WTC11 (cell line): Measurements from ENCODE around the gene SMARCB1. TPM values are rescaled to one million over a fixed set of nuclear protein-coding genes. Genes with fewer than 3 reads are reported as not detected.

Experiments used
- ATAC-seq: fragments of 200-7000 bp; cut with Tn5 transposase; 2 replicates; pipeline ENCODE4 v1.10.0; 2021; ENCODE audit warnings: mild to moderate bottlenecking, moderate library complexity
- CTCF ChIA-PET: fragments of 300-600 bp; sonication (Branson Sonifier 250); formaldehyde crosslinking; loops from one replicate; lab custom pipeline; 2021; ENCODE audit warnings: antibody characterized with exemption; lab: Charles Lee
- POLR2A ChIA-PET: fragments of 350-600 bp; sonication (Branson Sonifier 250); formaldehyde crosslinking; loops from one replicate; lab custom pipeline; 2021; ENCODE audit warnings: antibody characterized with exemption; lab: Charles Lee
- DNase-seq: peaks from one replicate; pipeline ENCODE4 v3.0.0; 2021; ENCODE audit warnings: low spot score
- H3K27ac Mint-ChIP-seq: 2 replicates; pipeline ENCODE4 v1.8.0; 2021; ENCODE audit warnings: mixed read lengths
- H3K27me3 Mint-ChIP-seq: 2 replicates; pipeline ENCODE4 v1.8.0; 2021; ENCODE audit warnings: low read depth, mild to moderate bottlenecking, moderate library complexity, mixed read lengths
- H3K36me3 Mint-ChIP-seq: 2 replicates; pipeline ENCODE4 v1.8.0; 2021; ENCODE audit warnings: mixed read lengths
- H3K4me1 Mint-ChIP-seq: 2 replicates; pipeline ENCODE4 v1.8.0; 2022; ENCODE audit warnings: mixed read lengths
- H3K4me3 Mint-ChIP-seq: 2 replicates; pipeline ENCODE4 v1.8.0; 2021; ENCODE audit warnings: mild to moderate bottlenecking, moderate library complexity, mixed read lengths
- H3K9me3 Mint-ChIP-seq: 2 replicates; pipeline ENCODE4 v1.8.0; 2021; ENCODE audit warnings: mixed read lengths
- AR ChIP-seq: fragments of 250-450 bp; sonication (Bioruptor Pico); IDR thresholded peaks from 2 replicates; pipeline ENCODE4 v1.9.0; 2021; ENCODE audit warnings: mild to moderate bottlenecking
- CTCF ChIP-seq: fragments of 200-600 bp; IDR thresholded peaks from 2 replicates; pipeline ENCODE4 v1.8.0; 2022; ENCODE audit warnings: antibody characterized with exemption
- E2F4 ChIP-seq: sonication (generic); formaldehyde crosslinking; IDR thresholded peaks from 2 replicates; pipeline ENCODE4 v1.8.1; 2022; ENCODE audit warnings: low read depth, mild to moderate bottlenecking, moderate library complexity, missing genetic modification reagents, borderline replicate concordance
- FOXP1 ChIP-seq: sonication (generic); formaldehyde crosslinking; IDR thresholded peaks from 2 replicates; pipeline ENCODE4 v1.8.0; 2022; ENCODE audit warnings: missing genetic modification reagents, mild to moderate bottlenecking, moderate library complexity, borderline replicate concordance
- GABPB1 ChIP-seq: sonication (generic); formaldehyde crosslinking; IDR thresholded peaks from 2 replicates; pipeline ENCODE4 v1.8.1; 2023; ENCODE audit warnings: mild to moderate bottlenecking, missing genetic modification reagents
- GRHL2 ChIP-seq: fragments of 250-450 bp; sonication (Bioruptor Pico); IDR thresholded peaks from 2 replicates; pipeline ENCODE4 v1.8.0; 2022; ENCODE audit warnings: mild to moderate bottlenecking, moderate library complexity; ENCODE audit not compliant: insufficient replicate concordance, severe bottlenecking
- JAZF1 ChIP-seq: fragments of 250-450 bp; sonication (Bioruptor Pico); IDR thresholded peaks from 2 replicates; pipeline ENCODE4 v1.9.0; 2021; ENCODE audit warnings: moderate library complexity, mild to moderate bottlenecking, inconsistent platforms
- JUN ChIP-seq: sonication (generic); formaldehyde crosslinking; IDR thresholded peaks from 2 replicates; pipeline ENCODE4 v1.8.0; 2023; ENCODE audit warnings: mild to moderate bottlenecking, missing genetic modification reagents
- MLX ChIP-seq: sonication (generic); formaldehyde crosslinking; IDR thresholded peaks from 2 replicates; pipeline ENCODE4 v1.8.1; 2023; ENCODE audit warnings: mild to moderate bottlenecking, missing genetic modification reagents, moderate library complexity
- NFATC4 ChIP-seq: fragments of 250-450 bp; sonication (Bioruptor Pico); IDR thresholded peaks from 2 replicates; pipeline ENCODE4 v1.9.0; 2021; ENCODE audit warnings: mild to moderate bottlenecking
- NR2C2 ChIP-seq: sonication (generic); formaldehyde crosslinking; IDR thresholded peaks from 2 replicates; pipeline ENCODE4 v1.8.0; 2022; ENCODE audit warnings: mild to moderate bottlenecking, missing genetic modification reagents
- OVOL2 ChIP-seq: fragments of 250-450 bp; sonication (Bioruptor Pico); IDR thresholded peaks from 2 replicates; pipeline ENCODE4 v1.9.0; 2021; ENCODE audit warnings: mild to moderate bottlenecking, borderline replicate concordance
- PRRX2 ChIP-seq: fragments of 250-450 bp; sonication (Bioruptor Pico); IDR thresholded peaks from 2 replicates; pipeline ENCODE4 v1.8.0; 2021; ENCODE audit warnings: mild to moderate bottlenecking
- SOX15 ChIP-seq: fragments of 250-450 bp; sonication (Bioruptor Pico); IDR thresholded peaks from 2 replicates; pipeline ENCODE4 v1.9.0; 2021; ENCODE audit warnings: mild to moderate bottlenecking
- TCF7 ChIP-seq: sonication (generic); formaldehyde crosslinking; IDR thresholded peaks from 2 replicates; pipeline ENCODE4 v1.8.0; 2022; ENCODE audit warnings: mild to moderate bottlenecking, low read depth, missing genetic modification reagents, moderate library complexity
- TP53 ChIP-seq: sonication (generic); formaldehyde crosslinking; IDR thresholded peaks from 2 replicates; pipeline ENCODE4 v1.8.1; 2023; ENCODE audit warnings: mild to moderate bottlenecking, missing genetic modification reagents
- ZBTB43 ChIP-seq: sonication (generic); formaldehyde crosslinking; IDR thresholded peaks from 2 replicates; pipeline ENCODE4 v1.8.1; 2023; ENCODE audit warnings: mild to moderate bottlenecking, missing genetic modification reagents
- ZNF232 ChIP-seq: sonication (generic); formaldehyde crosslinking; IDR thresholded peaks from 2 replicates; pipeline ENCODE4 v1.8.0; 2022; ENCODE audit warnings: mild to moderate bottlenecking, missing genetic modification reagents
- ZNF416 ChIP-seq: fragments of 250-450 bp; sonication (Bioruptor Pico); IDR thresholded peaks from 2 replicates; pipeline ENCODE4 v1.9.0; 2021; ENCODE audit warnings: mild to moderate bottlenecking, inconsistent platforms
- ZNF671 ChIP-seq: fragments of 250-450 bp; sonication (Bioruptor Pico); IDR thresholded peaks from 2 replicates; pipeline ENCODE4 v1.8.0; 2021; ENCODE audit warnings: mild to moderate bottlenecking
- total RNA-seq: library from RNA; stranded (reverse); gene quantifications from 3 replicates; pipeline ENCODE4 v1.2.3, GENCODE V29; 2021

The SMARCB1 gene
- total RNA-seq, 1 experiment from 2014 or later, result 135 TPM

GRCh38 chr22:23772649-23773473 lies 13.9 kb upstream of the SMARCB1 start, which contains the start of gene MMP11 (continued):
- TF ChIP-seq E2F4 (CRISPR knock-in tag) (no peak), MLX (CRISPR knock-in tag) (no peak), JUN (CRISPR knock-in tag) (no peak), GRHL2 (no peak), ZBTB43 (CRISPR knock-in tag) (no peak), JAZF1 (CRISPR knock-in tag) (no peak), TCF7 (no peak), FOXP1 (peak; percentile 49; the same call in 1 of the 2 replicates)

DNA sequence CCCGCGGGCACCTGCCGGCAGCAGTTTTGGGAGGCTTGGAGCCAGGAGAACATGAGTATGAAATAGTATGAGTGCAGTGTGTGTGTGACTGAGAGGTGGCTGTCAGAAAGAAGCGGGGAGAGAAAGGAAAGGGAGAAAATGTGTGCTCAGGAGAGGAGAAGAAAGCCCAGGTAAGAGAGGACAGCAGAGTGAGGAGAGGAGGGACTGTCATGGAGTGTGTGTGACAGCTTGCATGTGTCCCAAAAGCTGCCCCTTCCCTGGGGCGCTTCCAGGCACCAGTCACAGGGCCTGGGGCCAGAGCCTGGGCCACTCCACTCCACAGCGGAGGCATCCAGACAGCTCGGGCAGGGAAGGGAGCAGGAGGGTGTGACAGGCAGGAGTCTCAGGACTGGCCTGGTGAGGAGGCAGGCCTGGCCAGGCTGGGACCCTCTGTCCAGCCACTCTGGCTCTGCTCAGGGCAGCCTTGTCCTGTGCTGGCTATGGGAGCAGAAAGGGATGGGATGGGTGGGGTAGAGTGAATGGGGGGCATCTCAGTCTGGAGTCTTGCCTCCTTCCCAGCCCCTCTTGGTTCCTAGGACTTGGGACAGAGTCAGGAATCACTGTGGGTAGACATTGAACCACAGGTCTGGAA lies 13.2 kb upstream of the SMARCB1 start:
- Mint-ChIP-seq H3K4me1 (peaks cover 30% of the 10 kb centered on the region), H3K27ac (no peak overlapping the region), H3K9me3 (no peaks in the 10 kb centered on the region), H3K27me3 (peaks cover 41% of the 10 kb centered on the region), H3K4me3 (peak overlapping the region; percentile 79), H3K36me3 (no peaks in the 10 kb centered on the region)
- CTCF ChIA-PET, result interaction anchor here (0.9 to 1.9 kb wide), 7 partner anchors 13 to 84 kb away, joined by 3 to 10 read pairs (median 4); partner anchors contain the start of gene SLC2A11
- POLR2A ChIA-PET, result no interaction called here
- TF ChIP-seq TP53 (CRISPR knock-in tag) (no peak), SOX15 (CRISPR knock-in tag) (no peak), ZNF416 (no peak), GABPB1 (no peak), NR2C2 (CRISPR knock-in tag) (no peak), GRHL2 (no peak), NFATC4 (CRISPR knock-in tag) (no peak), AR (no peak), FOXP1 (no peak), ZNF671 (no peak), CTCF (no peak), PRRX2 (CRISPR knock-in tag) (no peak), OVOL2 (no peak), ZNF232 (CRISPR knock-in tag) (no peak)
- DNase-seq (no peak), ATAC-seq (no peak)
